GM18867 (cell line): Measurements from ENCODE around the gene SREBF1.

Source experiments
- ATAC-seq: cut with Tn5 transposase; IDR thresholded peaks from one replicate; pipeline ENCODE4 v1.9.1; 2021; ENCODE audit warnings: mild to moderate bottlenecking, moderate library complexity; ENCODE audit not compliant: unreplicated experiment

SREBF1 gene

DNA sequence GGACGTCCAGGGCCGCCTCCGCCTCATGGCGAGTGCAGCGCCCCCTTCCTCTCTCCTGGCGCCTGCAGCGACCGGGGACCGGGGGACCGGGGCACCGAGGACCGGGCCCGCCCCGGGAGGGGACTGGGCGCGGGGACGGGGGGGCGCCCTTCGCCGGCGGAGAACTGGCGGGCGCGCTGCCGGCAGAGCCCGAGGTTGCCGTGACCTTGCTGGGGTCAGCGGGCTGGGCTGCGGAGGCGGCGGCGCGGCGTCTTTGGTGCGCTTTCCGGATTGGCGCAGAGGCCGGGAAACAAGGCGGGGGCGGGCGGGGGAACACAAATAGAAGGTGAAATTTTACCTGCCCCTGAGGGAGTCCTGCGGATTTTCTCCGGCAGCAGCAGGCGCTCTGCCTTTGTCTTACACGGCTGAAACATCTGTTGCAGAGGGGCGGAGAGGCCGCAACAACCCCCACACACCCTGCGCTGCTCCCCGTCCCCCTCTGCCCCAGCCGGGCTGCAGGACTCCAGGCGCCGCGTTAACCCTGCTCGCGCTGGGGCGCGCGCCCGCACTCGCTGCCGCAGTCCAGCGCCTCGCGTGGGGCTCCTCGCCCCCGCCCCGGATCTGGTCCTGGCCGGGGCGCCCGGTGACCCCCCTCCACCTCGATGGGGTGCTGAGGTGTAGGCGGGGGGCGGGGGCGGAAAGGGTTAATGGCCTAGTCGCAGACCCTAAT is 53.5 kb downstream of the SREBF1 start:
- ATAC-seq = peak; percentile 46

DNA sequence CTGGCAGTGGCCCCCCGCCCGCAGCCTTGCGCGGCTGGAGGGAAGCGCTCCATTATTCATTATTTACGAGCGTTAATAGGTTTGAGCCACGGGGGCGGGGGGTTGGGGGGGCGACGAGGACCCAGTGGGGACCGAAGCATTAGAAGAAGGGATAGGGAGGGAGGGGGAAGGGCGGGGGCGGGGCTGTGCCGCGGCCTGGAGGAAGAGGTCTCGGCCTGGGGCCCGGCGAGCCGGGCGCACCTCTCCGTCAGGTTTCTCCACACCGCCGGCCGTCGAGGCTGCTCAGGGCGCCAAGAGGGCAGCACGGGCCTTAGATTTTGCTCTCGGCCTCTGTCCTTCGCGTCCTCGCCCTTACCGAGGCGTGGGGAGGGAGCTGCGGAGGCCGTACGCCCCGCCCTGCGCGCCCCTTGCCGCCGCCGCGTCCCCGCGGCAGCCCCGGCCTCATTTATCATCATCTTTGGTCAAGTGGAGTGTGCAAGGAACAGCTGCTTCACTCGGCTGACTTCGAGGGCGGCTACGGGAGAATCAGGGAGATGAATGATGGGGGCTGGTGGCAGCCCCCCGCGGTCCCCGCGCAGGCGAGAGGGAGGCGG is 54.2 kb downstream of the SREBF1 start:
- peak; percentile 6 for ATAC-seq

DNA sequence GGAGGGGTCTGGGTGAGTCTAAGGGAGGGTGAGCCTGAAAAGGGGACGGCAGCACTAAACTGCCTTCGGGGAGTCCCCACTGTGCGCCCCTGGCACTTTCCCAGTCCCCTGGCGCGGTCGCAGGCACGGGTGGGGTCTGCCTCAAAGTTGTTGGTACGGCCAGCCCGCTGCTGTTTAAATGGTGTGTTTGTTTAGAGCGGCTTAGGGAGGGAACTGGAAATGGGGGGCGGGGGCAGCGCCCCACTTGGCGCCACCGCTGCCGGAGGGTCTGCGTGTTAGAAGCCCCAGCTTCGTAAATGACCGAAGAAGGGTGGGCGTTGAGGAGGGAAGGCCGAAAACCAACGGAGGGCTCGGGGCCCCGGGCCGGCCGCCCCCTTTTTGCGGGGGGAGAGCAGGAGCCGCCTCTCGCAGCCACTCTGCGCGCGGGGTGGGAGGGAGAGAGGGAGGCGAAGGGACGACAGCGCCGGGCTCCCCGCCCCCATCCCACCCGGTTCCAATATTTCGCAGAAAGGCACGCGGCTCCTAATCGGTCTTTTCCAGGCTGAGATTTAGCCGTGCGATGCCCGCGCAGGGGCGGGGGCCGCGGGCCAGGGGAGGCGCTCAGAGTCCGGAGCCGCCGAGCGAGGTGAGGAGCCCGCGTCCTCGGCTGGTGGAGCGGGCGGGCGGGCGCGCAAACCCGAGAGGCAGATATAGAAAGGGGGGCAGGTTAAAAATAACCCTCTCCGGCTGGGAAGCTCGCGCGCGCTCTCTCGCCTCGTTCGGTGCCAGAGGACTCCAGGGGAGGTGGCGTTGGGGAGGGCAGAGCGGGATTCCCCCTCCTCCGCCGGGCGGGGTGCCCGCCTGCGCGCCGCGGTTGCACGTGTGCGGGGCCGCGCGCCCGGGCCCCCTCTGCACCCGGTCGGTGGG is 54.9 kb downstream of the SREBF1 start:
- ATAC-seq = no peak

DNA sequence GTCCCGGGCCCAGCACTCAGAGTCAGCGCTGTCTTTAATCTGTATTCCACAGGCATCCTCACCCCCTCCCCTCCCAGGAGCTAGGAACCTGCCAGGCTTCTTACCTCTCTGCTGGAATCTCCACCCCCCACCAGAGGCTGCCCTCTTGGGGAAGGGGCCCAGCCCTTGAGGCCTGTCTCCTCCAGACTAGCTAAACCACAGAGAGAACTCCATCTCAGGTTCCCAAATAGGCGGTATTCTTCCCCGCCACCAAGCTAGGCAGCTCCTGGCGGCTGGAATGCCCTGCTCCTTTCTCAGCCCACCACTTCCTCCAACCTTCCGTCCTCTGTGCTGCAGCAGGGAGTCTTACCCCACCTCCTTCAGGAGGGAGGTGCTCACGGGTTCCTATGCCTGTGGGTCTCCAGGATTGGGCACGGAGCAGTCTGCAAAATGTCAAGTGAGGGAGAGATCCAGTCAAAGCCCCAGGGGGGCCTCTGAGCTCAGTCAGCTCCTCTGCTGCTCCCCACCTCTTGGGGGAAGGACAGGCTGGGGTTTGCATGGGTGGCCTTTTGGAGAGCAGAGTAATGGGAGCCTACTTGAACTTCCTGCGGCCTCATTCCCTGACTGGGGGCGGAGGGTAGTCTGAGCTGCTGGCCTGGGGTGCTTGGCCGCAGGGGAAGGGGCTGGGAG is 55.7 kb downstream of the SREBF1 start:
- no peak for ATAC-seq

DNA sequence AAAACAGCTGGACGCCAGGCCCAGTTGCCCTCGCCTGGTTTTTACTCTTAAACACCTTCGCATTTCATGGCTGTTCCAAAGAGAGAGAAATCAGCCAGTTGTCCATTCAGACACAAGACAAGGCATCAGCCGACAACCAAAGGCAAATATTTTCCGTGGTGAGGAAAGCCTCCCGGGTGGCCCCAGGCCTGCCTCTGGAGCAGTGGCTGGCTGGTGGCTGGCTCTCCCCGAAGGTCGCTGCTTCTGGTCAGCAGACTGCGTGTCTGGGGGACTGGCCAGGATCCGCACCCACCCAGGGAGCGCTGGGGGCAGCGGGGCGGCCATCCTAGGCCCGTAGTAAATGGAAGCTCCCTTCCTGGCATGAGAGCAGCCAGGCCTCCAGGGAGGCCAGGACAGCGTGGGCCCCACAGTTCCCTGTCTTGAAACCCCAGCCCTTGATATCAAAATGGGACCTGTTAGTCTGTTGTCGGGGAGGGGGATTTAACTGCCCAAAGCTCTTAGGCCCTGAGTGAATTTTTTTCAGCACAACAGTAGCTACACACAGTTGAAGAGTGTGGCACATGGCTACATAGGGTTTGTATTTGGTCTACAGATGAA is 57.7 kb downstream of the SREBF1 start:
- no peak for ATAC-seq

DNA sequence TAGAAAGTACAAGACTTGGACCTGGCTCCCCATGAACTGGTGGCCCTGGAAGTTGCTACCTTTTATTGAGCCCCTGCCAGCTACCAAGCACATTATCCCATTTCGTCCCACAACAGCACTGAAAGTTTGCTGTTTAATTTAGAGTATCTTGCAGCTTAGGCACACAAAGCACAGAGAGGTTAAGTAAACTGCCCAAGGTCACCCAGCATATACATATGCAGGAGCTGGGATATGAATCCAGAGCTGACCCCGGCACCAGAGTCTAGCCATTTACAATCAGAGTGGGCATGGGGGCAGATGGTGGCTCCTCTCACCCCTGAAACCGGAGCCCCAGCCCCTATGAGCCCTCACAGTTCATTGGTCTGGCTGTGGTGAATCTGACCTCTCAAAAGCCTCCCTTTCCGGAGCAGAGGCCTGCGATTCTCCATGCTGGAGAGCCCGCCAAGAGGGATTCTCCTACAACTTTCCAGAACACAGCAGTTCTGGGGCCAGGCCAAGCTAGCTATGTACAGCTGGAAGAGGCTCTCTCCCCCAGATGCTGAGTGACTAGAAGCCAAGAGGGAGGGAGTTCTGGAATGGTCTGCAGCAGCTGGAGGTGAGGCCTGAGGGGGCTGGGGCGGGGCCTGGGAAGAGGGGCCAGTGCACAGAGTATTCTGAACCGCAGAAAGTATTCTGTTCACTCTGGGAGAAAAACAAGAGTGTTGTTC is 58.3 kb downstream of the SREBF1 start:
- ATAC-seq = no peak

DNA sequence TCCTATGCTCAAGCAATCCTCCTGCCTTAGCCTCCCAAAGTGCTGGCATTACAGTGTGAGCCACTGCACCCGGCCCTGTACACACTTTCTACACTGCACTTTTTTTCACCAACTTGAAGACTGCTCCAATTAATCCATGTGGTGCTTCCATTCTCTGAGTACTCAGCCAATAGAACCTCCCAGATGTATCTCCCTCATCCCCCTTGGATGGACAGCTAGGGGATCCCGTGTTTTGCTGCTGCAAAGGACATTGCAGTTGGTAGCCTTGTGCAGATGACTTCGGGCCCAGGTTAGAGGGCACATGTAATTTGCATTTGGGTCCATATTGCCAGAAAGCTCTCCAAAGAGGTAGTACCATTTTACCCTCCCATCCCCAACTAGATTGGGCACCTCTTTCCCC is 59.9 kb downstream of the SREBF1 start:
- ATAC-seq = no peak

DNA sequence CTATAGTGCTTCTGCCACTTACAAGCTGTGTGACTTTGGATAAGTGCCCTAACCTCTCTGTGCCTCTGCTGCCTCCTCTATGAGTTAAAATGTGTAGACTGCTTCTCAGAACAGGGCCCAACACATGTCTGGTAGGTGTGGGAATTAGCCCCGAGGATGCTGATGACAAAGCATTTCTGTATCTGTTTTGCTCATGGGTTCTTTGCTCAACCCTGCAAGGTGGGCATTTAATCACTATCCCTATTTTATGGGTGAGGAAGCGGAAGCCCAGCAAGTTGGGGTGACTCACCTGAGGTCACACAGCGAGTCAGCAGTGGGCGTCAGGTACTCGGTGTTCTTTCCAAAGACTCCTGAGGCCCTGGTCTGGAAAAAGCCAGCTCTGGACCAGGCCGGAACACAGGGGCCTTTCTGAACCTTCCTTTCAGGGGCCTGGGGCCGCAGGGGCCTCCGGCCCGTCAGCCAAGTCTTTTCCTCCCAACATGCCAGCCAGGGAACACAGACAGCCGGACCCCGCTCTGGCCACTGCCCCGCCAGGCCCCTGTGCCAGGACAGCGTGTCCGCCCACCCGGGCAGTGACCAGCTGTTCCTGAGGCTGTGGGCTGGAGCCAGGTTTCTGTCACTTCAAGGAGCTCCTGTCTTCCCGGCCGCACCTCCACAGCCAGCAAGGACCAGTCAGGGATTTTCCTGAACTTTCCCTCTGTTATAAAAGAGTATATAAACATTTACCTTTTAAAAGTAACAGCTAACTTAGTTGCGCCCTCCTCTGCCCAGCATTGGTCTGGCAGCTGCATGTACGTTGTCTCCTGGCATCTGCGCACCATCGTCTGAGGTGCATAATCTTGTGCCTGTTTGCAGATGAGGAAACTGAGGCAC is 62.5 kb downstream of the SREBF1 start:
- no peak for ATAC-seq

DNA sequence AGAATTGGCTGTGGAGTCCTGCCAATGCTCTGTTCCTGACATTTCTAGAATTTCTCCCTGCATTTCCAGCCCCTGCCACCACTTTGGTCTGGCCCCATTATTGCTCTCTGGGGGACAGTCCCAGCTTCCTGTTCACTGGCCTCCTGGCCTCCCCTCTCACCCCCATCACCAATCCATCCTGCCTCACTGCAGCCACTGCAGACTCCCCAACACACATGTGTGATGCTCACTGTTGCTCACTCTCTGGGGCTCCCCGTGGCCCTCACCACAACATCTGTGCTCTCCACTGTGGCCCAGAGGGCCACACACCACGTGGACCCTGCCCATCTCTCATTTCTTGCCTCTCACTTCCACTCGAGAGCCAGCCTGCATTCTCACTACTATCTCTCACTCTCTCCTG is 64.6 kb downstream of the SREBF1 start:
- no peak for ATAC-seq

DNA sequence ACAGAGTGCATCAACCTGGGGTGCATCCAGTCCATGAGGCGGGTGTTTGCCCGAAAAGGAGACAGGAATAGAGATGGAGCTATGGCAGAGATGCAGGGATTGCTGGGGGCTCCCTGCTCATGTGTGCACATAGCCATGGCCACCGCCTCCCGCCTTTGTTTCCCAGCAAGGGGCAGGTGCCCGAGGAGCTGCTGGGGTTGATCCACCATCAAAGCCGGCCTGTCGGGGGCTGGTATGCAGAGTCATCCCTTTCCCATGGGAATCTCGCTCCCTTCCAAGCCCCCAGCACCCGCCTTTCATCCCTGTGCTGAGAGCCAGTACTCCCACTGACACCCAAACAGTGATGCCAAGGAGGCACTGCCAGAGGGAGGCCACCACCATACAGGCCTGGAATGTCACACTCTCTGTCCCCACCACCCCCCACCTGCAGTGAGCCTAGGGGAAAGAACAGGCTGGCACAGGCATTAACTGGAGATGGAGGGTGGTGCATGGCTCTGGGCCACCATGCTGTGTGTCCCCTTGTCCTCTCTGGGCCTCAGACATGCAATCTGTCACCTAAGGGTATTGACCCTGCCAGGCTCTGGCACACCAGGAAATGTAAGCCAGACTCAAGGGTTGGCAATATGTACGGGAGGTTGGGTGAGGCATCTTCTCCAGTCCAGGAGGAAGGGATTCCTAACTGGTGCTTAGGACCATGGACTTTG is 65.1 kb downstream of the SREBF1 start:
- no peak for ATAC-seq

DNA sequence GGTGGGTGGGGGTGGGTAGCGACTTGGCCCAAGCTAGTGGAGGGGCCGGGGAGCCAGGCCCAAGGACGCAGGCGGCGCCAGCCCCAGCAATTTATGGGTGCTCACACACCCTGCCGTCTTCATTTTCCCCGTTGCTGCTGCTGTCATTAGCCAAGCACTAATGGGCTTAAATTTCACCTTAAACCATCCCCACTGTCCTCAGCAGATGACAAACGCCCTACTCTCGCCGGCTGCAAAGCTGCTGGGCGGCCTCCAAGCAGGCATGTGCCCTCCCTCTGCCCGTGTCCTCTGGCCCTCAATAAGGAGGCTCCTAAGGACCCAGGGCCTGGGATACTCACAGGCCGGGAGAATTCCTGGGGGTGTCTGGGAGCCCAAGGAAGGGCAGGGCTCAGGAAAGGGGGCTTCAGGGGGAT is 66.1 kb downstream of the SREBF1 start:
- no peak for ATAC-seq

DNA sequence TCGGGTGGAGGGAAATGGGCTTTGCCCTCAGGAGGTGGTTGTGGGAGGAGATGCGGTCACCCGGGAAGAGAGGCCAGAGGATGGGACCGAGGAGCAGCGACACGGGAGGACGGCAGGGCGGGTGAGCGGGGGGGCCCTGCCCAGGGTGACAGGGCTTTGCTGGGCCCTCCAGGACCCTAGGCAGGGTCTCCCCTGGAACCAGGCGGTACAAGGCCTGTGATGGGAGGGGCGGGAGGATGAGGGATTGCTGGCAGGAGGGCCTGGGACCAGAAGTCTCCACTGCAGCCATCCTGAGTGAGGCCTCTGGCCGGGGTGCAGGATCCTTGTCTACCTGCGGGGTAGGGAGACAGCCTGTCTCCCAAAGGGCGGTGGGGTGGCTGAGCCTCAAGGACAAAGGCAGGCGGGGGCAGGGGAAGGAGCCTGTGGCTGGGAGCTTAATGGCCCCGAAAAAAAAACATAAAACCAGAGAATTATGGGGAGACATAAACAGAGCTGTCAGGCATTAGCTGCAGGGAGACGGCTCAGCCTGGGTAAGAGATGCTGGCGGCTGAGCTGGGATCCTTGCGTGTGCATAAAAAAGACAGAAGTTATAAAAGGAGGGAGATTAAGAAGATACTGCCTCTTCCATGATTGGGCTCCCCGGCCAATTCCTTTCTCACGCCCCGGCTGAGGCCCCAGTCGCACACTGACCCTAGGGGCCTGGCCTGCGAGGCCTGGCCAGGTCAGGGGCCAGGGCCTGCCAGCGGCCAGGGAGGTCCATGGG is 66.7 kb downstream of the SREBF1 start:
- no peak for ATAC-seq

DNA sequence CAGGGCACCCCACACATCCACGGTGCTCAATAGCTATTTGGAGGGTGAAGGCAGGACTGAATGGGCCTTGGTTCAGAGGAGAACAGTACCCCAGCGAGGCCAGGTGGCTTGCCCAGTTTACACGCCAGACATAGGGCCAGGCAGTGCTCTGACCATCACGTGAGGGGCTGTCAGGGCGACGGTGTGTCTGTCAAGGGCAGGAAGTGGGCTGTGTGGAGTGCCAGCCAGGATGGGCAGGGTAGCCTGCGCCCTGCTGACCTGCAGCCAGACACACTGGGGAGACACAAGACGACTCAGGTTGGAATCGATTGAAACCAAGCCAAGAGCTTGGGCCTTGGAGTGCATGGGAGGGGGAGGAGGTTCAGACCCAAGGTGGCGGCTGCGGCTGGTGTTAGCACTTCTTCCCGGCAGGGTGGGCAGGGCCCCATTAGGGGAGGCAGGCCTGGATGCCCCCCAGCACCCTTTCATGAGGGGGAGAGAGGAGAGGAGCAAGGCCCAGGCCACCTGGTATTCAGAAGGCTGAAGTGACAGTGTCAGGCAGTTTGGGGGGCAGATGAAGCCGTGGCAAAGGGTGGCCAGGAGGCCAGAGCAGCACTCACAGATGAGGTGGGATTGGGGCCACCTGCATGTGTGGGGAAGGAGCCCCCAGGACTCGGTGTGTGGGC is 68.2 kb downstream of the SREBF1 start:
- ATAC-seq = no peak

DNA sequence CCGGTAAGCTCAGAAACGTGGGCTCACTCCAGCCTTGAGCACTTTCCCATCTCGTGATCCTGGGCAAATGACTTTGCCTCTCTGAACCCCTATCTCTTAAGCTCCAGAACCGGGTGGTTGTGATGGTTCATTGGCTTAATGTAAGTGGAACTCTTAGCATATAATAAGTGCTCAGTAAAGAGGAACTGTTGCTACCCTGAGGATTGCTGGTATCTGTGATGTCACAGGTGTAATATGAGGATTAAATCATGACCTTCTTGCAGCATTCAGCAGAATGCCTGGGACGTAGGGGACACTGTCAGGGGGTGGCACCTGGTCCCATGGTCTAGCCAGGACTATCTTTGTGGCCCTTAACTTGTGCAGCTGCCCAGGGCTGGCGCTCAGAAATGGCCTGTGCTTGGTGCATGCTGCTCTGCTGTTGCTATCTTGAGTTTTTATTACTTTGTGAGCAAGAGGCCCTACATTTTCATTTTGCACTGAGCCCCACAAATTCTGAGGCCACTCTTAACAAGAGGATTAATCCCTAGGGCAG is 68.8 kb downstream of the SREBF1 start:
- ATAC-seq = no peak

DNA sequence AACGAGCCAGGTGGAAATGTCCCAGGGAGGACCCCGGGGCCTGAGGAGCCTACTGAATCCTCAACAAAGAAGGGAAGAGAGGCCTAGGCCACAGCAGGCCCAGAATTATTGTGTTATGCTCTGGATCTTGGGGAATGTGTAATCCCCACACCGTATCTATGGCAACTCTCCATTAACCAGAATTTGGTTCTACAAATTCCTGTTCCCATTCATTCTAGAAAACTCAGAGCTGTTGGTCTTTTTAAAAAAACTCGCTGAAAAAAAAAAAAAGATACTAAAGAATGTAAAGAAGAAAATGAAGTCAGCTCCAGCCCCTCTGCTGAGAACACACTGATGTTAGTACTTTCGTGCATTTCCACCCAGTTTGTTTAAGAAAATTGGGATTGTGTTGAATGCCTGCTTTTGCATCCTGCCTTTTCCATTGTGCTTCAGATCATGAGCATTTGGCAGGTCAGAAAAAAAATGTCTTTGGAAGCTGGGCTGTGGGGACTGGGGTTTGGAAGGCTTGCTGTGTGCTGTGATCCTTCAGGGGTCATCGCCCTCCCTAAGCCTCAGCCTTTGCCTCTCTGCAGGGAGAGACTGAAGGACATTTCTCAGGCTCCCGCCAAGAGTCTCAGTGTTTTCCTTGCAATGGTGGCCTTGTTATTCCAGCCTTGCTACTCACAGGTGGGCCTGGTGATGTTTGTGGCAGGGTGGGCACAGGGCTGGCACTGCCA is 69.5 kb downstream of the SREBF1 start:
- no peak for ATAC-seq

DNA sequence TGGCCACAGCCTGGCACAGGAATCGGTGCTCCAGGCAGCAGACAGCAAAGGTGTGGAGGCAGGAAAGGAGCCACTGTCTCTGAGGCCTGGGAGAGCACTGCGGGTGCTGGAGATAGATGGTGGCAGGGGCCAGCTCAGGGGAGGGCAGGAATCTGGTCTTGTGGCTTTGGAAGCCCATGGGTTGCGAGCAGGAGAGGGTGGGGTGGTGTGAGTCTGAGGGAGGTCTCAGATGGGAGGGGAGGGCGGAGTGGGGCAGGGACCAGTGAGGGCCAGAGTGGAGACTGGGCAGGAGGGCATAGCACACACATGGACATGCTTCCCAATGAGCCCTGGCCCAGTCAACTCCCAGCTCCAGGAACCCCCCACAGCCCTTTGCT is 70.1 kb downstream of the SREBF1 start:
- no peak for ATAC-seq
